OCI-LY3 (cell line): ENCODE data around the gene ABL2.
"Not testable (repeated sequence)": the region's sequence is repeated elsewhere in the genome, so short reads cannot be mapped to it uniquely, and the experiment has no call there.

Experiments
- EZH2phosphoT487 ChIP-seq: fragments of 200-600 bp; shearing (Covaris generic); IDR thresholded peaks from 2 replicates; pipeline ENCODE4 v1.6.1; 2018; ENCODE audit warnings: antibody characterized with exemption, mixed run types, low read depth
- TF ChIP-seq, protein P1 (sequence below): fragments of 200-600, 300-600 bp; sonication (generic); IDR thresholded peaks from 2 replicates; pipeline ENCODE4 v1.5.1; 2014; ENCODE audit warnings: antibody characterized with exemption, low read length, low read depth

DNA sequence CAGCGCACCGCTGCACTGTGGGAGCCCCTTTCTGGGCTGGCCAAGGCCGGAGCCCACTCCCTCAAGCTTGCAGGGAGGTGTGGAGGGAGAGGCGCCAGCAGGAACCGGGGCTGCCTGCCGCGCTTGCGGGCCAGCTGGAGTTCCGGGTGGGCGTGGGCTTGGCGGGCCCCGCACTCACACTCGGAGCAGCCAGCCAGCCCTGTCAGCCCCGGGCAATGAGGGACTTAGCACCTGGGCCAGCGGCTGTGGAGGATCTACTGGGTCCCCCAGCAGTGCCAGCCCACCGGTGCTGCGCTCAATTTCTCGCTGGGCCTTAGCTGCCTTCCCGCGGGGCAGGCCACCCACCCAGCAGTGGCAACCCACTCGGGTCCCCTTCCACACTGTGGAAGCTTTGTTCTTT, 90.7 kb downstream of the ABL2 start:
- TF ChIP-seq, protein P1, sequence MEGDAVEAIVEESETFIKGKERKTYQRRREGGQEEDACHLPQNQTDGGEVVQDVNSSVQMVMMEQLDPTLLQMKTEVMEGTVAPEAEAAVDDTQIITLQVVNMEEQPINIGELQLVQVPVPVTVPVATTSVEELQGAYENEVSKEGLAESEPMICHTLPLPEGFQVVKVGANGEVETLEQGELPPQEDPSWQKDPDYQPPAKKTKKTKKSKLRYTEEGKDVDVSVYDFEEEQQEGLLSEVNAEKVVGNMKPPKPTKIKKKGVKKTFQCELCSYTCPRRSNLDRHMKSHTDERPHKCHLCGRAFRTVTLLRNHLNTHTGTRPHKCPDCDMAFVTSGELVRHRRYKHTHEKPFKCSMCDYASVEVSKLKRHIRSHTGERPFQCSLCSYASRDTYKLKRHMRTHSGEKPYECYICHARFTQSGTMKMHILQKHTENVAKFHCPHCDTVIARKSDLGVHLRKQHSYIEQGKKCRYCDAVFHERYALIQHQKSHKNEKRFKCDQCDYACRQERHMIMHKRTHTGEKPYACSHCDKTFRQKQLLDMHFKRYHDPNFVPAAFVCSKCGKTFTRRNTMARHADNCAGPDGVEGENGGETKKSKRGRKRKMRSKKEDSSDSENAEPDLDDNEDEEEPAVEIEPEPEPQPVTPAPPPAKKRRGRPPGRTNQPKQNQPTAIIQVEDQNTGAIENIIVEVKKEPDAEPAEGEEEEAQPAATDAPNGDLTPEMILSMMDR: not testable (repeated sequence)
- TF ChIP-seq EZH2phosphoT487: not testable (repeated sequence)
